ENCODE measurements around the gene AMER1.
"Not testable (repeated sequence)": the region's sequence is repeated elsewhere in the genome, so short reads cannot be mapped to it uniquely, and the experiment has no call there.

AMER1 gene

DNA sequence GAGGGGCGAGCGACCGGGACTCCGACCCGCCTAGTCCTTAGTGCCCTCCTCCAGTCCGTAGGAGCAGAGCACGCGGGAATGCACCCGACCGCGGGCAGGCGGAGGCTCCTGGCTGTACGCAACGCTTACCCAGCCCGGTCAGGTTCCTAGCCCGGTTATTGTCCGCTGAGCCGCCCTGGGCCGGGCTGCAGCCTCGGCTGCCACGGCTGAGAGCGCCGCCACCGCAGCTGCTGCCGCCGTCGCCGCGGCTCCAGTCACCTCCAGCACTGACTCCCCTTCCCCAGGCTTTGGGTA is at the start of gene AMER1:
TSS of gene AMER1 (minus strand) at position 268 of the 294 bp plus-strand sequence. CDS start 12,422 bp downstream, outside the sequence.
- DNase-seq: no peak

DNA sequence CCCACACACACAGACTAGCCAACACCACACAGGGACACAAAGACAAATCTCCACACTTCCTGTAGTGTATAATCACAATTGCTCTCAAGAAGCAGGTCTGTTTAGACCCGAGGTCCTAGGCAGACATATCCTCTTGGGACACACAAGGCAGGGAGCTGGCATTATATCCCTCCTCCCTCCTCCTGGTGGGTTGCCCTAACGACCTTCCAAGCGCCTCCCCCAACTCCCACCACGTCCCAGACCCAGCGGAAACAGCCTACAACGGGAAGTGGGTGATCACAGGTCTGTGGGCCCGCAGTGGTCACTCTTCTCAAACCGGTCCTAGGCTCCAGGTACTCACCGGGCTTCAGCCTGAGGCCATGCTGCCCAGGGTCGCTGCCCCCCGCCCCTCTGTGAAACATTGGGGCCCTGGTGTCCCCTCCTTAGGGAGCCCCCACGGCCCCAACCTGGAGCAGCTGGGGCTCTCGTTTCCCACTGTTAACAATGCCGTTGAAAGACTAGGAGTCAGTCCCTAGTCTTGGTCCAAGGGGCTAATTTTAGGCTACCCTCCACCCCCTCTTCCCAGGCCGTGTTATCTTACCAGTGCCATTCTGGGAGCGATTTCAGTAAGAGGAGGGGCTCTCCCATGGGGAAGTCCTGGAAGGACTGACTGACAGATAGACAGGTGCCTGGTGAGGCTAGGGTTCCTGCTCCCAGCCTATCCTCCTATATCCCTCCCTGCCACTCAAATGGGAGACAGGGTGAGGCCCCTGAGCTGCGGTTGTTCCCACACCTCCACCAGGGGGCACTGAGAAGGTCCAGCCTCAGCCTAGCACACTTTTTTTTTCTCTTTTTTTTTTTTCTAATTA is 24.8 kb upstream of the AMER1 start, which contains the start of gene ASB12:
TSS of gene ASB12 (minus strand) at position 485 of the 848 bp plus-strand sequence. CDS start 4,957 bp downstream, outside the sequence.
- no peak for DNase-seq

DNA sequence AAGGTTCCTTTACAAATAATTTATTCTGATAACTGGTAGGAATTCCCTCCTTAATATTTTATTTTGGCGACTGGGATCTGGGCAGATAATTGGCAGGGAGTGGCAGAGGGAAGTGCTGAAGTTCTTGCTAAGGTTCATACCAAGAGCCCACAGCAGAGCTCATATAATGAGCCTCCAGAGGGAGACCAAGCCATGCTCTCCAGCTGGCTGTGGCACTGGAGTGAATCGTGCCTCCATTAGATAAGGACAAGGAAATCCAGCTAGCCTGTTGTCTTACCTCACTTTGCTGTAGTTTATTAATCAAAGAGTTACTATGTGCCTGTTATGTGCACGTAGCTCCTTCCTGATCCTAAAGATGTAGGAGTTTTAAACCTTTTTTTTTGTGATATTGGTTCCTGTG is 23.6 kb upstream of the AMER1 start:
- no peak for DNase-seq

DNA sequence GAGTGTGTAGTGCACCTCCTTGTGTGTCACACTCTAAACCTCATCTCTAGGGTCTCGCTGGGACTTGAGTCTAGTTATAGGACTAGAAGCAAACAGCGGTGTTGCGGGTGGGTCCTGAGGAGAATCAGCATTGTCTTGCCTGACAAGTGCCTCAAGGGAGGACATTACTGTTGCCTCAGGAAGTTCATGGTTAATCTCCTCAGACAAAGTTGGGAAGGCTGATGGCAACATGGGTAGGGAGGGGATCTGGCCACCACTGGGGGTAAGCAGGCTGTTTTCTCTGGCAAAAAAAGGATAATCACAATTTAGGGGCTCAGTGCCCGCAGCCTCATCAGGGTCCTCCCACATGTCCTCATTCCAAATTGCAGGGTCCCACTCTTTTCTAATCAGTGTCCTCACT is 12.5 kb upstream of the AMER1 start:
- DNase-seq: no peak

DNA sequence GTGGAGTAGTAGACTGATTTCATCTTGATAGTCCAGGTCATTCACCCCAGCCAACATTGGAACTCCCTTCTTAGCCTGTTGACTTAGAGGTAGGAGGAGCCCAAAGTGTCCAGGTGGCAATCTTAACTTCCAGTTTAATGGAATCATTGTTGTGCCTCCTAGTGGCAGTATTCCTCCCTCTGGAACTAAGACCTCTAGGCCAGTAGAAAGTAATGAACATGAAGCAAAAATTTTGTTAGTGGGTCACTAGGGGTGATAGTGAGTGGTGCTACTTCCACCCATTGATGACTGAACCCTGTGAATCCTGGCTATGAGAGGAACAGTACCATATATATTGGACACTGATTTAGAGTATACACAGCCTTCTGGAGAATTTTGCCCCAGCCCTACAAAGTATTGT is 8.5 kb upstream of the AMER1 start:
- DNase-seq: not testable (repeated sequence)

DNA sequence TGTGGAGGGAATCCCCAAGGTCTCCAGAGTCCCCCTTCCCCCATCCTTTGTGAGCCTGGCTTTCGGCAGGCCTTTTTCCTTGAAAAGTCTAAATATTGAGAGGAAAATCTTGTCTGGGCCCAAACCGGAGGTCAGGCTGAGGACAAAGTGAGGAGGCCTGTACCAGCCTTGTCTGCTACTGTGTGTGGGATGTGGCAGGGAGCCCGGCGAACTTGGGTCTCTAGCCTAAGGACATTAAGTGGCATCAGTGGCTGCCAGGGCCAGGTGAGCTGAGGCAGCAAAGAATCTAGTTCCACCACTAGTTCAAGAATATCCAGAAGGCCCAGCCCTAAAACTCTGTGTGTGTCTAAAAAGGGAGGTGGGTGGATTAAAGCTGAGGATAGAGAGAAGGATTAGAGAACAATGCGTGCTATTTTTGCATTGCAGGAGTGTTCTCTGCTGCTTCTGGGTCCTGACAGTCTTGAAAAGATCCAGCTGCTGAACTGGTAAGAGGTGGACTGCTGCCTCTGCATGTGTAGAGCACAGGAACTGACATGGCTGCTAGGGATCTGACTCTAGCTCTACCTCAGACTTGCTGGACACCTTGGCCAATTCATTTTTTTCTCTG is 1.2 kb upstream of the AMER1 start:
- DNase-seq: no peak

DNA sequence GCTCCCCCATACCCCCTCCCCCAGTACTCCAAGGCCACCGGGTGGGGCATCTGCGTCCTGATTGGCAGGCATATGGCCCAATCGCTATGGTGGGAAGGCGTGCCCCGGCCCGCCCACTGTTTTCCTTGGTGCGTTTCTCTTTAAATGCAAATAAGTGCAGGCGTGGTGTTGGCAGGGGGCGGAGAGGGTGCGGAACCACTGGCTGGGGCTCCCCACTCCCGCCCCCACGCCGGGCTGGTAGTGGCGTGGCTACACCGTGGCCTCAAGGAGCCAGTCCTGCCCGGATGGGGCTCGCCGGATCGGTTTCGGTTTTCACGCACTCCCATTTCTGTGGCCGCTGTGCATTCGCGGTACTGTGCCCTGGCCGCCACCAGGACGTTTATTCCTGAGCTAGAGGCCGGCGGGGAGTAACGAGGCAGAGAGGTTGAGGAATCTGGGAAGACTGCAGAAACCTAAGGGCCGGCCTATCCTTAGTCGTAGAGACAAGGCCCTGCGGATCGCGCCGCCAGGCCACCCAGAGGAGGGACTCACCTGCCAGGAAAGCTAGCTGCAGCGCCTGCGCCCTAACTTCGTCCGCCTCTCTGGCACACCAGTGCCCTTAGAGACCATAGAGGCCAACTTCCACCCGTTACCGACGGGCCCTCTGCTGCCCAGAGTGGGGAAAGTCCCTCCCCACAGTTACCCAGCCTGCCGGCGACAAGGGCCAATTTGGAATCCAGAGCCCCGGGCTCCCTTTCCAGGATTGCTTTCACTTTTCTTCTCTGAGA is 410 bp upstream of the AMER1 start:
- peak; percentile 90 to 91 for DNase-seq

DNA sequence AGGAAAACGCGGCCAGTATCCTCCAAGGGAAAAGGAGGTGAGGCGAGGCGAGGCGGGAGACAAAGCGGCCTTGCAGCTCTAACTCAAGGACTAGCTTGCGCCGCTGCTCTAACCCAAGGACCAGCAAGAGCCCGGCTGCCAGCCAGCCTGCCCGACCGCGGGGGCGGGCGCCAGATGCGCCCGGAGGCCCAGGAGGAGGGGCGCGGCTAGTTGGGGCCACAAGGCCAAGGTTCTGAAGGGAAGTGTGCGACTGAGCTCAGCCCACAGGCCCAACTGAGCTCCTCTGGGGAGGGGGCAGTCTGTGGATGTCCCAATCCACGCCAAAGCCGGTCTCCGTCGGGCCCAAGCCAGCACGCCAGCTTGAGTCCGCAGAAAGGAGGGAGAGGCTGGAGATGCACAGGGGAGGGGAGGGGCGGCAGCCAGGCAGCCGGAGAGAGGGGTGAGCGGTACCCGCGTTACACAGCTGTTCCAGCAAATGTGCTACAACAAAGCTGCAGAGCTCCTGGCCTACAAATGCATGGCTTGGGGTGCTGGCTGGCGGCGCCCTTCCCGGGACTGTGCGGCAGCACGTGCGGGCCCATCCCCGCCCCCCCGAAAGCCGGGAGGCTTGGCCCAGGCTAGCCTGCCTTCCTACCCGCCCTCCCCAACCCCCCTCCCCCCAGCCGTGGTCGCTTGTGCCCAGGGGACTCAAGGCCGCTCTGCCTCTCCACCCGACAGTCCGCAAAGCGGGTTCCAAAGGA is 637 bp downstream of the AMER1 start:
- peak in 1 of 2 donors; percentile 52 for DNase-seq

DNA sequence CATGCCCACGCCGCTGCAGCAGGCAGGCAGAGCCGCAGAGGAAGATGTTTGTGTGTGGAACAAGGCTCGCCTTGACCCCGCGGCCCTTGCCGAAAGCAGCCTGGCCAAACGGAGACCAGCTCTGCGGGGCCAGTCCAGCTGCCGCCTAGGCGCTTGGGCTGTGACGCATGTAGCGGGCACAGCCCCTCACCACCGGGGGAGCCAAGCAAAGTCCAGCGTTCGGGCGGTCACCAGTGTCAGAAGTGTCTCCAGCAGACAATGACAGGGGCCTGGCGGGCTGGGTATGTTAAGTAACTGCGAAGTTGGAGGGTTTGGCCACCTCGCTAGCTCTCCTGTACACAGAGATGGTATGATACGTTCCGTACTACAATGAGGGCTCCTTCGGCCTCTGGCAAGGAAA is 1.3 kb downstream of the AMER1 start:
- peak in 1 of 2 donors; percentile 19 for DNase-seq

DNA sequence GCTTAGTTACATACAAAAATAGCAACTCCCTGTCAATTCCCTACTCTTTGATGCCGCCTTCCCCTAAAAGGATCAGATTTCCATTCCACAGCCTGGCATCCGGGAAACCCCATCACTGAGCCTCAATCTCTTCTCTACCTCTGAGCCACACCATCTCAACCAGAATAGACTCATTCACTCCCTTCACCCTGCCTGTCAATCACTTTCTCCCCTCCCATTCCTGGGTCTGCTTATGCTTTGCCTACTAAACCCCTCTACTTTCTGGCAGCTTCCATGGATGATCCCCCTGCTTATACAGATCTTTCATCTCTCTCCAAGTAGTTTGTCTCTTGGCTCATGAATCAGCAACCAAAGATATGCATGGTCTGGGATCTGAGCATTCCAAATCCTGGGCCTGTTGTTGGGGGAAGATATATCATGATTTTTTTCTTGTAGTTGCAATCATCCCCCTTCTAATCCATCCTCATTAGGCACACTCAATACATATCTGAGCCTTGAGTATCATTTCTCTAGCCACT is 2.6 kb downstream of the AMER1 start:
- no peak for DNase-seq

DNA sequence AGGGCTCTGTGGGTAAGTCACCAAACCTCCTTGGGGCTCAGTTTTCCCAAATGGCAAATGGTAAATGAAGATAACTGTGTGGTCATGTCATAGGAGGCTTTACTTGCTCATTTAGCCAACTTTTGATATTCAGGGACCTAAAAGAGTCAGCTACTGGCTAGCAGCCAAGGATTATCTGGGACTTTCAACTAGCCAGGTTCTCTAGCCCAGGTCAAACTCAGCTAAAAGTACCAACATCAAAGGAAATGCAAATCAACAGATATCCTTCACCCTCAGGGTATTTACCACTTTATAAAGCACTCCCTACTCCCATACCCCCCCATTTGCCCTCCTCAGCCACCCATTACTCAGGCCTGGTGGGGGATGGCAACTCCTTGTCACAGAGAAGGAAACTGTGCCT is 7.5 kb downstream of the AMER1 start:
- no peak for DNase-seq

DNA sequence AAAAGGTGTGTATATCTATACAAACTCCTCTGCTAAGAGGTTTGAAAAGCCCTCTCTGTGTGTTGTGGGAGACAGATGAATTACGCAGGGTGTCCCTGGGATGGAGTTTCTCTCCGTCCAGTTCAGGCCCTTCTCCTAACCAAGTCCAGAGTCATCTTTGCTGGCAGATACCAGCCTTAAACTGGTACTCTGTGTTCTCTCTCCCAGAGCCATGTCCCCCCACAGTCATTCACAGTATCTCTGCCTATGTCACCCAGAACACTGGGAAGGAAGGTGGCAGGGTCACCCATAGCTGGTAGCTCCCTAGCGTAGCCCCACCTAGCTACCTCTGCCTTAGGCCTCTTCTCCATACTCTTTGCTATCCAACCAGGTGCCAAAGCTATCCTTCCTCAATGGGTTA is 8.9 kb downstream of the AMER1 start:
- no peak for DNase-seq

DNA sequence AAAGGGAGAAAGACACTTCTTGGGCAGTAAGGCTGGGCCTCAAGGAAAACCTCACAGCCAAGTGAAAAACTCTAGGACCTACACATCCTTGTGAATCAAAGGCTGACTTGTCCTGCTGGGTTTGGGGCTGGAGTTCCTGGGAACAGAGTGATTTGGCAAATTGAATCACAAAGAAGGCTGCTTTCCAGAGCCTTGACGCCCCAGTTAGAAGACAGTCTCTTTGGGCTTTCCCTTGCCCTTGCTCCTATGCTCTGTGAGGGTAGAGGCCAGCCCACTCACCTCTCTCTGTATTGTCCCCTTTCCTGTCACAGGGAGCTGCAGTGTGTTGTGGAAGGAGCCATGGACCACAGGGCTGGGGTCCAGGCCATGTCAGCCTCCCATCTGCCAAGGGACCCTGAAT is 9.6 kb downstream of the AMER1 start:
- no peak for DNase-seq

DNA sequence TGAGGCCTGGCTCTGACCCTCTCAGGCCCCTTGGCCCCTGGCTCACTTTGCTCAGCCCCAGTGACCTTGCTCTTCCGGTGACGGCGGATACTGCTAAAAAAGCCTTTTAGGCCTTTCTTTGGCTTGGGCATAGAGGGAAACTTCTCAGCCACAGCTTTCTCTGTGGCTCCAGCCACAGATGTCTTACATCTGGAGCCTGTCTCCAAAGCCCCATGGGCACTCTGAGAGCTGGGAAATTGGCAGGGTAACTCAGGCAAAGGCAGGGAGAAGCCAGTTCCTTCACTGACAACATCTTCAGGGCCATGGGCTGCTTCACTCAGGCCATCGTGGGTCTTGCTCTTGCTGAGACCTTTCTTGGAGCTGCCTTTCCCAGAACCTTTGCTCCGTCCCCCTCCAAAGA is 12.8 kb downstream of the AMER1 start:
- no peak for DNase-seq

DNA sequence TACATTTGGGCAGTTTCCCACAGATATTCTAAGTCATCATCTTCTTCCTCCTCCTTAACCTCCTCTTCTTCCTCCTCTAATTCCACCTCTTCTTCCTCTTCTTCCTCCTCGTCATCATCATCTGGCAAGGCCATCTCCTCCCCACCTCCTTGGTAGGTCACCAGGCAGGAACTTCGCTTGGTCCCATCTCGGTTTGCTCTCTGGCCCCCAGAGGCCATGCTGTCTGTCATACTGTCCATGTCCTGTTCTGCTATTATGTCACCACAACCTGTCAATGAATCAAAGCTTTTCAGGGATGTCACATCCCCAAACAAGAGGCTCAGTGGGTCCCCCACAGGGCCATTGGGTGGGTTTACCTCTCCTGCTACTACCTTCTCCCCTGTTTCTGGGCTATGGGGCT is 13.5 kb downstream of the AMER1 start:
- DNase-seq: no peak

DNA sequence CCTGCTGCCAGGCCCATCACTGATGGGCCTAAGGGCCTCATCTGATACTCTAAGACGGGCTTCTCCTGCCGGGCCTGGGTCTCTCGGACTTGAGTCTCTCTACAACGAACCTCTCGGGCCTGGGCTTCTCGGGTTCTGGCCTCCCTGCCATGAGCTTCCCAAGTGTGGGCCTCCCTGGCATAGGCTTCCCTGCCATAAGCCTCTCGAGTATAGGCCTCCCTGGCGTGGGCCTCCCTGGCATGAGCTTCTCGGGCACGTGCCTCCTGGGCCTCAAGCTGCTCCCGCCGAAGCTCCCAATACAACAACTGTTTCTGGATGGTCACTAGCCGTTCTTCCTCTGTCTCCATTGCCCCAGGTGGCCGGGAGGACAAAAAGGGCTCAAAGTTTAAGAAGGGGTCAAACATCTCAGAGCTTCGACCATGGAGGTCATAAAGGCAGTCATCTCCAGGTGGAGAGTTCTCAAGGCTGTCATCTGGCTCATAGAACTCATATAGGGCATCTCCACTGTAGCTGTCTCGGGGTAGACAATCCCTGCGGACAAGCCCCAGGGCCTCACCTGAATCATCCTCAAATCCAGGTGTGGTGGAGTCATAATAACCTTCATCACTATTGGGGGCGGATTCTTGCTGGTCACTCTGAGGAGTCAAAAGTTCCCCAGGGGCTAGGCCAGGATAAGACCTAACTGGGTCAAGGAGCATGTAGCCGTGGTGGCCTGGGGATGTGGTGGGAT is 14.1 kb downstream of the AMER1 start:
- DNase-seq: no peak

DNA sequence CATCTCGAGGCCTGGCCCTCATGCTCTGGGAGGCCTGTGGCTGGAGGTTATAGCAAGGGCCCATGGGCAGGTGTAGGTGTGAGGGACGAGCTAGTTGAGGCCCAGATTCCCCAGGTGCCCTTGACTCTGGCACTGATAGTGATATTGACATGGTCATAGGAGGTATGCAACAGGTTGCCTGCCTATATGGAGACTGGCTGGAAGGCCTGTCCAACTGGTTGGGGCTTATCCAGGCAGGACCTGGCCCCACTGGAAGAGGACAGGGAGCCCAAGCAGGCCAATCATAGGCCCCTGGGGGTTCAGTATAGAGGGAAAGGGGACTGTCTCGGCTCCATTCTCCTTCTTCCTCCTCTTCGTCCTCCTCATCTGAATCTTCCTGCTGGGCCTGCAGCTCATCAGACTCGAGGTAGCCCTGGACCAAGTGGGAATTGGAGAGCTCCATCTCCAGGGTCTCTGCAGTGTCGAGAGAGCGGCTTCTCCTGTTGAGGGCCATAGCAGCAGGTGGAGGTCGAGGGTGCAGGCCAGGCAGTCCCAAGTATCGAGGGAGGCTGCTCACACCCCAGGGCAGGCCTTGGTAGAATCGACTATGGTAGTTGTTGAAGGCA is 15.3 kb downstream of the AMER1 start:
- no peak for DNase-seq

DNA sequence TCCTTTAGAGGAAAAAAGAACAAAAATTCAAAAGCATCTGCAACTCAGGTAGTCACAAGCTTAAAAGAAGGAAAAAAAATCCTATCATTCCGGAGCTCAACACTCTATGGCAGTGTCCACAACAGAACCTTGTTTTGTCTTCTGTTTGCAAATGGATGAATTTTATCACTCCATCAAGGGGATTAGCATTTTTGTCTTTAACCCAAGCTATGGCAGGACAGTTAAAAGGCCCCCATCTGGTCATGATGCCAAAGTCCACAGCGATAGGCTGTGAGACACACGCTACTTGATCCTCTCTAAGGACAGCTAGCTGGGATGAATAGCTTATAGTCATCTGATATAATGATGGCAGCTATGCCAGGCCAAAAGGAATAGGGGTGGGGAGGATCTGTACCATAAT is 16.6 kb downstream of the AMER1 start:
- DNase-seq: no peak

DNA sequence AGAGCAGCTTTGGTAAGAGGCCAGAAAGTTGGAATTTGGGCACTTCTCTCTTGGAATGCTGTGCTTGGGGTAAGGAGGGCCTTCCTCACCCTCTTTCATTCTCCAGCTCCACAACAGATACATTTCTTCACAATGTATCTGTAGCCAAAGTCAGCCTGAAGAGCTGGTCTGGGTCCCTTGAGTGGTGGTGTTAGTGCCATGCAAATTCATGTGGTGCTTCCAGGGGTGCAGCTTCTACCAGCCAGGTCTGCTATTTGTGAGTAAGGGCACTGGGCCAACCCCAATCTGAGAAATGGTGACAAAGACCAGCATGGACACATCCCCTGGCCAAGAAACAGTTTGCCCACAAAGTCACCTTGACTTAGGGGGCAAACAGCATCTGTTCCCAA is 17.8 kb downstream of the AMER1 start:
- DNase-seq: no peak

DNA sequence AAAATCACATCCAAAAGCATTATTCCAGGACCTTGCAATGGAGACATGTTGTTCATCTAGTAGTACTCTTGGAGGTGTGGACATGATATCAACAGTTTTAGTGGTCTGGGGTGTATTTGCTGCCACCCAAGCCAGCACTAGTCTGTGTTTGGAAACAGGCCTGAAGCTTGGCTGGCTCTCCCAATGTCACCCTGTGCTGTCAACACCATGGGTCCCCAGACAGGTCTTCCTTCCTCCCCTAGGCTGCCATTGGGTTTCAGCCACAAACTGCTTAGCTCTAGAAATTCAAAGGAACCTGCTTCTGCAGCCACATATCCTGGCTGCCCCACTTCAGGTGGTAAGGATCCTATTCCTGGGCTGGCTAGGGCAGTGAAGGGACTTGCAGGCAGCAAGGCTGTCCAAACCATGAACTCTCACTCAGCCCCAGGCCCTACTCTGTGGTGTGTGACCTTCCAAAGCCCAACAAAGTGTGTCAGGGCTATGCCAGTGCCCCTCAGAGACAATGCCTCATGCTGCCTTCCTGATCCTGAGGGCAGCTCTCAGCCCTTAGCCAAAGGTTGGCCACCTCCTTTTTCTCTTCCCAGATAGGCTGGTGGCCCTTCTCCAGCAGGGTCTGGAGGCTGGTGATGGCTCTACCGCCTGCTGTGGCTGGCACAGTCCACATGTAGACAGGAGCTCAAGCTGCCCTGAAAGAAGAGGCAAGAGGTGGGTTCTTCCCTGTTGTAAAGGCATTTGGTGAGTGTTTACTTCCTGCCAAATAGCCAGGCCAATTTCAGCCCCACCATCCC is 18.3 kb downstream of the AMER1 start:
- no peak for DNase-seq

DNA sequence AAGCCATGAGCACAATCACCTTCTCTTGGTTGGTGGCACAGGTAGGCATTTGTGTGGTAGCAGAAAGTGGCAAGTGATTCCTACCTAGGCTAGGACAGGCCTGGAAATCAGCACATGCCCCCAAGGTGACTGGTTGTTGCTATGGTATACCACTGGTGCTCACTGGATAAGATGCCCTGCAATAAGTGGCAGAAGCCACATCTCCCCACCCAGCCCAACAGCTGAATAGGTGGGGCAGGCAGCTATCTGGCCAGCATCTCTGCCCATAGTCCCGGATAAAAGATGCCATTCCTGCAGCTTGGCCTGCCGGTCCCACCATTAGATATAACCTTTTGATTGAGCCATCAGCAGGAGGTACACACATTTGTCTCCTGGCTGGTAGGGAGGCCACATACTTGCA is 21.1 kb downstream of the AMER1 start:
- DNase-seq: no peak
